ENCODE data around the gene SYT2. TPM values are rescaled to one million over a fixed set of nuclear protein-coding genes. Genes with fewer than 3 reads are reported as not detected.

SYT2 gene
- total RNA-seq, 1 donor = not detected

DNA sequence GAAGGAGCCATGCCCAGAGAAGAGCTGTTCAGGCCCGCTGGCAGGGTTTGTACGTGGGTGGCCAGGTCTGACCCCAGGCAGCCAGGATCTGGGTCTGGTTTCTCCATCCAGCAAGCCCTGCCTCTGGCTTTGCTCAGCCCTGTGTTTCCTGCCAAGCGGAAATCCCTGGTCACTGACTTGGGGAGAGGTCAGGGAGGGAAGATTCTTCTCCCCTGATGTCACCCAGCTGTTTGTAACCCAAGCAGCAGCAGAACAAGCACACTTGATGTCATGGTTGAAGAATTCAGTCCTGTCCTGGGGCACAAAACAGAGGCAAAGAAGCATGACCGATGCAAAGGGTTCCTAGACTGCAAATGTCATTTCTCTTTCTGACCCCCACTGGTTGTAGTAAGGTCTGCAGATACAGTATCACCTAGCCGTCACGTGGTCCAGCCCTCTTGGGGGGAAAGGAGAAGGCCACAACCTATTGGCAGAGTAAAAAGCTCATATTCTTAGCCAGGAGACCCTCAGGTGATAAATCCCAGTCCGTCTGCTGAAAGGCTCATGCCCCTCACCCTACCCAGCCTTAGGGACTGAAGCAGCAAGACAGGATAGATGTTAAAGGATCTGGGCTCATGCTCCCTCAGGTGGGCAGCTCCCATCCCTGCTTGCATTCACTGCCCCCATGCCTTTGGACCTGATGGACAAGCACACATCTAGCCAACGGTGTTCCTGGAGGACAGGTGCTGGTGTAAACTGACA is 120.9 kb downstream of the SYT2 start:
- peak; percentile 99 for DNase-seq (ENCODE audit: low read depth)
- TF ChIP-seq, protein P1, sequence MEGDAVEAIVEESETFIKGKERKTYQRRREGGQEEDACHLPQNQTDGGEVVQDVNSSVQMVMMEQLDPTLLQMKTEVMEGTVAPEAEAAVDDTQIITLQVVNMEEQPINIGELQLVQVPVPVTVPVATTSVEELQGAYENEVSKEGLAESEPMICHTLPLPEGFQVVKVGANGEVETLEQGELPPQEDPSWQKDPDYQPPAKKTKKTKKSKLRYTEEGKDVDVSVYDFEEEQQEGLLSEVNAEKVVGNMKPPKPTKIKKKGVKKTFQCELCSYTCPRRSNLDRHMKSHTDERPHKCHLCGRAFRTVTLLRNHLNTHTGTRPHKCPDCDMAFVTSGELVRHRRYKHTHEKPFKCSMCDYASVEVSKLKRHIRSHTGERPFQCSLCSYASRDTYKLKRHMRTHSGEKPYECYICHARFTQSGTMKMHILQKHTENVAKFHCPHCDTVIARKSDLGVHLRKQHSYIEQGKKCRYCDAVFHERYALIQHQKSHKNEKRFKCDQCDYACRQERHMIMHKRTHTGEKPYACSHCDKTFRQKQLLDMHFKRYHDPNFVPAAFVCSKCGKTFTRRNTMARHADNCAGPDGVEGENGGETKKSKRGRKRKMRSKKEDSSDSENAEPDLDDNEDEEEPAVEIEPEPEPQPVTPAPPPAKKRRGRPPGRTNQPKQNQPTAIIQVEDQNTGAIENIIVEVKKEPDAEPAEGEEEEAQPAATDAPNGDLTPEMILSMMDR (IDR thresholded peaks at IDR 0.05; ENCODE audit: insufficient read depth, low read depth, low read length) = no peak
- H3K4me3 ChIP-seq (ENCODE audit: low read depth, low read length) = no peak overlapping the region

DNA sequence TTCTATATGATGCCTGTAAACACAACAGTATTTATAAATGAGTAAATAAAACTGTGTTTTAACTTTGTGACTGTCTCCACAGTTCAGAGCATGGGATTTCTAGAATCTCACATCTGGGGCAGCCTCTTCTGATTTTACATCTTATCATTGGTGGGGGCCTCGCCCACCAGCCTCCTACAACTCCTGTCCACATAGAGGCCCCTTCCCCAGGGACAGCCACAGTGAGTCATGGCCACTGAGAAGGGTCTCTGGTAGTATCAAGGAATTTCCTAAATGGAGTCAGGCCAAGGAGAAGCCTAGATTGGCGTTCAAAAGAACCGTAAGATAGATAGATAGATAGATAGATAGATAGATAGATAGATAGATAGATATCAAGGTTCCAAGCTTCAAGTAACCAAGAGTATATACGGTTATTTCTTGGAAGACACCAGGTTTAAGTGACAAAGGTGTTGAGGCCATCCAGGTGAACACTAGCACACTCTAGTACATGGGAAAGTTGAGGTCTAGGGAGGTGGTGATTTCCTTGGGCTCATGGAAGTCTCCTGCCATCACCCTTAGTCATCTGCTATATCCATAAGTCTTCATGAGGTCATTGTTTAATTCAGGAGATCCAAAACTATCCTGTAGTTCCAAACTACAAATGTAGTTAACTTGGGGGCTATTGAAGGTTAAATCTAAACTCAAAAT is 121.6 kb downstream of the SYT2 start:
- H3K4me3 ChIP-seq (ENCODE audit: low read depth, low read length) = no peak overlapping the region
- no peak for DNase-seq (ENCODE audit: low read depth)
- TF ChIP-seq, protein P1 (IDR thresholded peaks at IDR 0.05; ENCODE audit: insufficient read depth, low read depth, low read length) = no peak

DNA sequence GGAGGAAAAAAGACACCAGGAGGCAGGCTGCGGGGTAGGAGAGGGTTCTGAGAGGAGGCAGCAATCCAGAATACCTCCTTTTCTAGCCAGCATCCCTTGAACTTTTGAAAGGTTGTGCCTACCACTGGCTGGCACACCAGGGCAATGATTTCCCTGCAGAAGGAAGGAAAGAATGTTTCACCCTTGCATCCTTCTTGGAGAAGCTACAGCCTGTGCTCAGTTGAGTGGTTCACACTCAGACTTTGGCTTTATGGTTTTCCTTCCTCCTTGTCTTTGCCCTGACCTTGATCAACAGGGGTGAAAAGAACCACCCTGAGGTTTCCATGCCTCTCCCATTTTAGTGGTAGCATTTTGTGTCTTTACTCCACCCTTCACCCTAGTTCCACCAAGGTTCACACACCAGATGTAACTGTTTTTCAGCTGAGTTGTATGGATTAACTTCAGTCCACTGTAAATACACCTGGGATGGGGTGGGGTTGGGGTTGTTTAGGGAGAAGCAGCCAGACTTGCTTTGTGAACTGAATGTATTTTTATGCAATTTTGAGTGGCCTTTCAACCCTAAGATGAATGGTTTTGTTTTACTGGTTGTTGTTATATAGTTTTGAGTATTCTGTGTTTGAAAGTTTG is 122.3 kb downstream of the SYT2 start:
- no peak overlapping the region for H3K4me3 ChIP-seq (ENCODE audit: low read depth, low read length)
- peak; percentile 59 for DNase-seq (ENCODE audit: low read depth)
- TF ChIP-seq, protein P1 (IDR thresholded peaks at IDR 0.05; ENCODE audit: insufficient read depth, low read depth, low read length) = no peak

DNA sequence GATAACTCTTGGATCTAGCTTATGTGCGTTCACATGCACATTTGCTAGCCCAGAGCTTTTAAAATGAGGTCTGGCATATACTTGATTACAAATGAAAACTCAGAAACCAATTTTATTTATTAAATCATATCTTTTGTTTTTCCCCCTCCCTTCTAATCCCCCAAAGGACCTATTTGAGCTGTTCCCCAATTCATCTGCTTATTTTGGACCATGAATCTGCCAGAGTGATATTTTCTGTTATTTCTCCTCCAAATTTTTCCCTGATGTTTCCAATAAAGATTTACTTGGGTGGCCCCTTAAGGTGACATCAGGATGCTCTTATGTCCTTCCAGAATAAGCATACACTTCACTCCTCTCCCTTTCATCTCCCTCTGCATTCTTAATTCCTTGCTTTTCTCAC is 123.4 kb downstream of the SYT2 start:
- H3K4me3 ChIP-seq (ENCODE audit: low read depth, low read length) = no peak overlapping the region
- DNase-seq (ENCODE audit: low read depth) = no peak
- TF ChIP-seq, protein P1 (IDR thresholded peaks at IDR 0.05; ENCODE audit: insufficient read depth, low read depth, low read length) = no peak

DNA sequence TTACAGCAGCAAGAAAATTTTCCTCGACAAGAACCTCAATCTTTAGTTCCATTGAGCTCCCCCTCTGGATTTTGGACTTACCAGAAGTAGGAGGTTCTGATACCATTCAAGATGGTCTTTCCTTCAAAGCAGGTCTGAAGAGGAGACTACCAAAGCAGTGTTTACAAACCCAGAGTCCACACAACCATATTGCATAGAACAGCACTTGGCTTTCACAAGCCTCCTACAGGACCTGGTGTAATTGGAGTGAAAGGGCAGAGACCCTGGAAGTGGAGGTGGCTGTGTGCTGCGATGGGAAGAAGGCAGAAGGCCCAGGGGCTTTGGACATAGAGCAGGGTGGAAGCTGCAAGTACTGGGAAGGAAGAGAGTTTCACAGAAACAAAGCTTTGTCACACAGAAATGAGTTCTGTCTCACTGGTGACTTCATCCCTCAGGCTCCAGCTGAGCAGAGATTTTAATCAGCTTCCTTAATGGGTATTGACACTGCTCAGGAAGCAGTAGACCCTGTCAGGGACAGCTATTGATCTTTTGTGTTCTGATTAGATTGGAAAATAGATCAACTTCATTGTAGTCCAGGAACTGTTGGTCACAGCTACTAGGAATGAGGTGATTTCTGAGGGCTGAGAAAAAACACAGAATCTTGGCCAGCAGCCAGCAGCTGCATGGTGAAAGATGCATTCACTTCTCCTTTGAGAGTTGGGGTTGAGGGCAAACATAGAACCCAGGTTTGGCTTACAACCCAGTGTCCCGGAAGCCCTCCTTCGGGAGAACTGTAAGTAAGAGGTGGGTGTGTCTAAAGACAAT is 124.0 kb downstream of the SYT2 start:
- DNase-seq (ENCODE audit: low read depth) = peak; percentile 46
- TF ChIP-seq, protein P1 (IDR thresholded peaks at IDR 0.05; ENCODE audit: insufficient read depth, low read depth, low read length) = no peak
- H3K4me3 ChIP-seq (ENCODE audit: low read depth, low read length) = no peak overlapping the region

DNA sequence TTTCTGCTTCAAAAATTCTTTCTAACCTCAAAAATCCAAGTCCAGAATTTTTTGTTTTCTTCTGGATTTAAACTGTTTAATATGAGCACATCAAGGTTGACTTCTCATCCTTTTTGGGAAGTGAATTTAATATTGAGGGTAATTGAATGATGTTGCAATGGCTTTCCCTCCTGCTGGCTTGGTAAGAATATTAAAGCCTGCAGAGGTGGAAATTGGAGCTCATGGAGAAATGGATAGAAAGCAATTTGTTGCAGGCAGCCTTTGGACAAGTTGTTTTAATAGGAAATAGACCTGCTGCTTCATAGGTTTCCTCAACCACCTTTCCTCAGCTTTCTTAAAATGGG is 124.7 kb downstream of the SYT2 start:
- DNase-seq (ENCODE audit: low read depth) = peak; percentile 36
- TF ChIP-seq, protein P1 (IDR thresholded peaks at IDR 0.05; ENCODE audit: insufficient read depth, low read depth, low read length) = no peak
- no peak overlapping the region for H3K4me3 ChIP-seq (ENCODE audit: low read depth, low read length)
